HL-60 (cell line): ENCODE results near the gene CYTH1.

Experiments used
- DNase-seq, 2 experiments: peaks; one replicate each; pipeline ENCODE4 v3.0.0-alpha.2; 2010 to 2020; ENCODE audit warnings: low read depth in 1 of 2, low spot score in 1 of 2
- H3K27ac ChIP-seq: fragments of 250-450 bp; sonication (Bioruptor Pico); replicated peaks from 2 replicates; pipeline ENCODE4 v1.5.1; 2020; ENCODE audit warnings: mild to moderate bottlenecking, moderate library complexity
- H3K27me3 ChIP-seq: fragments of 250-450 bp; sonication (Bioruptor Pico); 2 replicates; pipeline ENCODE4 v1.5.1; 2021; ENCODE audit warnings: mild to moderate bottlenecking, moderate library complexity; ENCODE audit not compliant: insufficient read depth, poor library complexity, severe bottlenecking
- H3K4me3 ChIP-seq: replicated peaks from 2 replicates; pipeline ENCODE4 v1.5.1; 2011; ENCODE audit warnings: mild to moderate bottlenecking, control low read depth, low read length; ENCODE audit not compliant: insufficient read depth
- GABPA ChIP-seq: IDR thresholded peaks from 2 replicates; pipeline ENCODE4 v1.6.1; 2012; ENCODE audit warnings: low read depth
- POLR2AphosphoS5 ChIP-seq: IDR thresholded peaks from 2 replicates; pipeline ENCODE4 v1.6.1; 2012; ENCODE audit warnings: low read depth
- SPI1 ChIP-seq: IDR thresholded peaks from 2 replicates; pipeline ENCODE4 v1.6.1; 2012; ENCODE audit warnings: low read depth, mild to moderate bottlenecking, borderline replicate concordance
- TF ChIP-seq, protein P1 (sequence below): IDR thresholded peaks from one replicate; pipeline ENCODE4 v1.5.1; 2011; ENCODE audit warnings: low read length, control low read depth, inconsistent platforms; ENCODE audit not compliant: insufficient read depth
- TF ChIP-seq, protein P2 (sequence below): IDR thresholded peaks from 2 replicates; pipeline ENCODE4 v1.6.1; 2012; ENCODE audit warnings: low read depth; ENCODE audit not compliant: insufficient replicate concordance

The CYTH1 gene

DNA sequence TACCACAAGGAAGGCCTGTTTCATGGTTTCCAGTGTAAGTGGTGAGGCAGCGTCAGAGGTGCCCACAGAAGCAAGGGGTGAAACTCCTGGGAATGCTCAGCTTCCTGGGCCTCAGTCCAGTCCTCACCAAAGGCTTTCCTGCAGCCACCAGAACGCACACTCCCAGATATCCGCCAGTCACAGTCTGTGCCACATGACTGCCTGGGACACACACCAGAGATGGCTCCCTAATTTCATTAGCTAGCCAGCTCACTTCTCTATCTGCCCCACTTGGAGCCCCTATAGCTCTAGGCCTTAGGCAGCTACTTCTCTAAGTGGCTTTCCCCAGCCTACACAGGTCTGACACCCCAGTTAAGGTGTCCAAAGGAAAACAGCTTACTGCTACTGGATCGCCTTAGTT, 77.0 kb downstream of the CYTH1 start:
- TF ChIP-seq POLR2AphosphoS5 (no peak), GABPA (no peak), SPI1 (no peak)
- TF ChIP-seq, protein P1, sequence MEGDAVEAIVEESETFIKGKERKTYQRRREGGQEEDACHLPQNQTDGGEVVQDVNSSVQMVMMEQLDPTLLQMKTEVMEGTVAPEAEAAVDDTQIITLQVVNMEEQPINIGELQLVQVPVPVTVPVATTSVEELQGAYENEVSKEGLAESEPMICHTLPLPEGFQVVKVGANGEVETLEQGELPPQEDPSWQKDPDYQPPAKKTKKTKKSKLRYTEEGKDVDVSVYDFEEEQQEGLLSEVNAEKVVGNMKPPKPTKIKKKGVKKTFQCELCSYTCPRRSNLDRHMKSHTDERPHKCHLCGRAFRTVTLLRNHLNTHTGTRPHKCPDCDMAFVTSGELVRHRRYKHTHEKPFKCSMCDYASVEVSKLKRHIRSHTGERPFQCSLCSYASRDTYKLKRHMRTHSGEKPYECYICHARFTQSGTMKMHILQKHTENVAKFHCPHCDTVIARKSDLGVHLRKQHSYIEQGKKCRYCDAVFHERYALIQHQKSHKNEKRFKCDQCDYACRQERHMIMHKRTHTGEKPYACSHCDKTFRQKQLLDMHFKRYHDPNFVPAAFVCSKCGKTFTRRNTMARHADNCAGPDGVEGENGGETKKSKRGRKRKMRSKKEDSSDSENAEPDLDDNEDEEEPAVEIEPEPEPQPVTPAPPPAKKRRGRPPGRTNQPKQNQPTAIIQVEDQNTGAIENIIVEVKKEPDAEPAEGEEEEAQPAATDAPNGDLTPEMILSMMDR, result no peak
- TF ChIP-seq, protein P2, sequence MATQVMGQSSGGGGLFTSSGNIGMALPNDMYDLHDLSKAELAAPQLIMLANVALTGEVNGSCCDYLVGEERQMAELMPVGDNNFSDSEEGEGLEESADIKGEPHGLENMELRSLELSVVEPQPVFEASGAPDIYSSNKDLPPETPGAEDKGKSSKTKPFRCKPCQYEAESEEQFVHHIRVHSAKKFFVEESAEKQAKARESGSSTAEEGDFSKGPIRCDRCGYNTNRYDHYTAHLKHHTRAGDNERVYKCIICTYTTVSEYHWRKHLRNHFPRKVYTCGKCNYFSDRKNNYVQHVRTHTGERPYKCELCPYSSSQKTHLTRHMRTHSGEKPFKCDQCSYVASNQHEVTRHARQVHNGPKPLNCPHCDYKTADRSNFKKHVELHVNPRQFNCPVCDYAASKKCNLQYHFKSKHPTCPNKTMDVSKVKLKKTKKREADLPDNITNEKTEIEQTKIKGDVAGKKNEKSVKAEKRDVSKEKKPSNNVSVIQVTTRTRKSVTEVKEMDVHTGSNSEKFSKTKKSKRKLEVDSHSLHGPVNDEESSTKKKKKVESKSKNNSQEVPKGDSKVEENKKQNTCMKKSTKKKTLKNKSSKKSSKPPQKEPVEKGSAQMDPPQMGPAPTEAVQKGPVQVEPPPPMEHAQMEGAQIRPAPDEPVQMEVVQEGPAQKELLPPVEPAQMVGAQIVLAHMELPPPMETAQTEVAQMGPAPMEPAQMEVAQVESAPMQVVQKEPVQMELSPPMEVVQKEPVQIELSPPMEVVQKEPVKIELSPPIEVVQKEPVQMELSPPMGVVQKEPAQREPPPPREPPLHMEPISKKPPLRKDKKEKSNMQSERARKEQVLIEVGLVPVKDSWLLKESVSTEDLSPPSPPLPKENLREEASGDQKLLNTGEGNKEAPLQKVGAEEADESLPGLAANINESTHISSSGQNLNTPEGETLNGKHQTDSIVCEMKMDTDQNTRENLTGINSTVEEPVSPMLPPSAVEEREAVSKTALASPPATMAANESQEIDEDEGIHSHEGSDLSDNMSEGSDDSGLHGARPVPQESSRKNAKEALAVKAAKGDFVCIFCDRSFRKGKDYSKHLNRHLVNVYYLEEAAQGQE, result no peak

DNA sequence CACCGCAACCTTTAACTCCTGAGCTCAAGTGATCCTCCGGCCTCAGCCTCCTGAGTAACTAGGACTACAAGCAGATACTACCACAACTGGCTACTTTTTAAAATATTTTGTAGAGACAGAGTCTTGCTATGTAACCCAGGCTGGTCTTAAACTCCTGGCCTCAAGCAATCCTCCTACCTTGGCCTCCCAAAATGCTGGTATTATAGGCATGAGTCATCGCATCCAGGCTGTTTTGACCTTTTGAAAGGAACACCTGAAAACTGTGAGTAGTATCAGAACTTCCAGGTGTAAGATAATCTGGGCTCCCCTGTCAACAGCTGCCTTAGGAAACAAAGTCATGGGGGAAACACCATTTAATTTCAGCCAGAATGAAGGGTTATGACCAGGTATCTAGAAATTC, 77.5 kb downstream of the CYTH1 start:
- Histone ChIP-seq H3K27me3 (no peaks in the 10 kb centered on the region), H3K4me3 (no peak overlapping the region), H3K27ac (no peak overlapping the region)
- TF ChIP-seq, protein P2, result no peak
- no peak for TF ChIP-seq POLR2AphosphoS5
- DNase-seq, result no peak

More for the DNA sequence above, 77.0 kb downstream of the CYTH1 start:
- no peaks in the 10 kb centered on the region for H3K27me3 ChIP-seq
- H3K4me3 ChIP-seq, result no peak overlapping the region
- no peak for DNase-seq
- H3K27ac ChIP-seq, result no peak overlapping the region

DNA sequence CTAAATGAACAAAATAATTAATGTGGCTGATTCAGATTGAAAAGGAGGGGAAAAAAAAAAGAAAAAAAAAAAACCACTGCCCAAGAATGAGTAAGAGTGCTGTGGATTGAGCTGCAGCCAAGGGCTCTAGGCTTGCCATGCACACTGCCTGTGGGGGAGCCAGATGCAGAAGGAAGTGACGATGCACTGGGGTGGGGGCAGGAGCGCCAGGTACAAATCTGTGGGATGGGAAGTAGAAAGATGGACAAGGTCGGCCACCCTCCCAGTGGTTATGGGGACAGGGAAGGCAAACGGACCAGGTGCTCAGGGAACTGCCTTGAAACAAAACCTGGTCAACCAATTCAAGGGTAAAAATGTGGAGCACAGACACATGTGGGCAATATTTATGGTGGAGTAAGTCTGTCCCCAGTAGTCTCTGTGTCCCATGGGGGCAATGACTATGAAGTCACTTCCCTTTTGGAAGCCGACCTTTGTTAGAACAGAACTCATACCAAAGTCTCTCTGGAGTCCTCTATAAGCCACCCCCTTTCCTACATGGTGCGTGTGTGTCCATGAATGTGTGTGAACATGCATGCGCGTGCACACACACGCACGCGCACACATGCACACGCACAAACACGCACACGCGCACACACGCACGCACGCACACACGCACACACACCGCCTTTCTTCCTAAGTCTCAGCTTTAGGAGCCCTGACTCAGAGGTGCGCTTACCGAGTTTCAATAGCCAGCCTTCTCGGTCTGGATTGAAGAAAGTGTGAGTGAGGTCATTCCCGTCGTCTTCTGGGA, 84.3 kb downstream of the CYTH1 start:
- no peak for DNase-seq
- H3K4me3 ChIP-seq, result no peak overlapping the region
- H3K27ac ChIP-seq, result no peak overlapping the region
- H3K27me3 ChIP-seq, result no peaks in the 10 kb centered on the region
- TF ChIP-seq POLR2AphosphoS5 (no peak), SPI1 (no peak), GABPA (no peak)
- TF ChIP-seq, protein P1, result no peak
- TF ChIP-seq, protein P2, result no peak
